GM12878 (cell line): ENCODE measurements around the gene COL20A1.

Experiments used
- CHD4 ChIP-seq: fragments of 200-600 bp; sonication (generic); IDR thresholded peaks from 2 replicates; pipeline ENCODE4 v1.6.1; 2016; ENCODE audit warnings: mild to moderate bottlenecking
- DPF2 ChIP-seq: fragments of 450-650 bp; IDR thresholded peaks from 2 replicates; pipeline ENCODE4 v1.6.1; 2017; ENCODE audit warnings: mild to moderate bottlenecking
- ESRRA ChIP-seq: IDR thresholded peaks from 2 replicates; pipeline ENCODE4 v1.6.1; 2012; ENCODE audit warnings: mild to moderate bottlenecking, low read length, improper control_type of control experiment
- JUND ChIP-seq: IDR thresholded peaks from 2 replicates; pipeline ENCODE4 v1.6.1; 2012; ENCODE audit warnings: low read depth, mild to moderate bottlenecking, low read length, improper control_type of control experiment, moderate library complexity

DNA sequence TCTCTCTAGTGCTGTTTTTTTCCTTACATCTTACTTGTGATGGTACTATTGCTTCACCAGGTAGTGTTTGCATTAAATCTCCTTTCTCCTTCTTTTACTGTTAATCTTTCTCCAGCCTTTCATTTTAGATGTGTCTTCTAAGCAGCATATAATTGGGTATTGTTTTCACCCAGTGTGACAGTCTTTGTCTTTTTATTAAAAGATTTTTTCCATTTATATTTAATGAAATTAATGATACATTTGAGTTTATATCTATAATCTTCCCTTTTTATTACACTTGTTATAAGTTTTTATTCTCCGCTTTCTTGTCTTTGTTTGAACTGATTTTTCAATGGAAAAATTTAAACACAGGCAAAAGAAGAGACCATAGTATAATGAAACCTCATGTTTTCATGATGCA, 8.7 kb downstream of the COL20A1 start:
- TF ChIP-seq JUND: no peak
- TF ChIP-seq DPF2: no peak
- TF ChIP-seq CHD4: no peak
- TF ChIP-seq ESRRA: no peak
